Keratinocyte (primary cell): ENCODE data around the gene CERKL.

Experiments
- EZH2 ChIP-seq: IDR thresholded peaks from one replicate; pipeline ENCODE4 v1.6.1; 2012; ENCODE audit warnings: inconsistent platforms, mild to moderate bottlenecking, low read length, moderate library complexity
- TF ChIP-seq, protein P1 (sequence below), 3 experiments: IDR thresholded peaks in 1 of 3; conservative IDR thresholded peaks in 1 of 3; optimal IDR thresholded peaks in 1 of 3; 2 replicates in 2 of 3; 3 replicates in 1 of 3; pipeline versions ENCODE3 to v1.5.1; 2011; ENCODE audit warnings: low read length in 3 of 3, mild to moderate bottlenecking in 3 of 3, moderate library complexity in 2 of 3, control low read depth in 1 of 3, inconsistent platforms in 1 of 3; ENCODE audit not compliant: insufficient read depth in 2 of 3; ENCODE audit errors: extremely low read depth in 1 of 3

DNA sequence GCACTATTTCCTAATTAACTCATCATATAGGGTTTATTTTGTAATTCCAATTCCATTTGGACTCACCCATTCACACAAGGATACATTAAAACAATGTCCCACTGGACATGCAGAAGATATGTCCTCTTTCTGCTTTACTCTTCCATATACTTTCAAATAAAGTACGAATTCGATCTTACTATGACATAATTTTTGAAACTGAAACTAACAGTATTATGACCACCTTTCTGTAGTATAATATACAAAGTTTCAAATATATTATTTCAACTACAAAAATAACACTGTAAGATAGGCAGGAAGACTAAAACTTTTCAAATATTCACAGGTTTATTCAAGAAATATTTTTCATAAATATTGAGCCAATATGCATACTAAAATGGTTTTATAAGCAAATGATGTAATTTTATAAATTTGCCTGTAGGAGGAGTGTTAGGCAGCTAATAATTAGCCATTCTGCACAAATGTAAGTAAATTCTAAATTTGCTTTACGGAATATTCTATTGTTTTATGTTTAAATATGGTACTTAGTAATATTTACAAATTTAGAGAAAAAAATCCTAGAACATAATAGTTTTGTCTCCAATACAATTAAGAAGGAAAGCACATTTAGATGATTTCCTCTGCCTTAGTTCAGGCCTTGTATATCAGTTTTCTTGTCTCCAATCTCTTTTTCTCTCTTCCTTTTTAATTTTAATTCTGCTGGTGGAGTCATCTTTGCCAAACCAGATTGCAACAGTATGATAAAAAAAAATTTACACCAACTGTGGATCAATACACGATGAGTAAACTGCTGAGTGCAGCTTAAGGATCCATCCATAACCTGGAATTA, 85.9 kb downstream of the CERKL start:
- TF ChIP-seq EZH2: no peak
- TF ChIP-seq, protein P1, sequence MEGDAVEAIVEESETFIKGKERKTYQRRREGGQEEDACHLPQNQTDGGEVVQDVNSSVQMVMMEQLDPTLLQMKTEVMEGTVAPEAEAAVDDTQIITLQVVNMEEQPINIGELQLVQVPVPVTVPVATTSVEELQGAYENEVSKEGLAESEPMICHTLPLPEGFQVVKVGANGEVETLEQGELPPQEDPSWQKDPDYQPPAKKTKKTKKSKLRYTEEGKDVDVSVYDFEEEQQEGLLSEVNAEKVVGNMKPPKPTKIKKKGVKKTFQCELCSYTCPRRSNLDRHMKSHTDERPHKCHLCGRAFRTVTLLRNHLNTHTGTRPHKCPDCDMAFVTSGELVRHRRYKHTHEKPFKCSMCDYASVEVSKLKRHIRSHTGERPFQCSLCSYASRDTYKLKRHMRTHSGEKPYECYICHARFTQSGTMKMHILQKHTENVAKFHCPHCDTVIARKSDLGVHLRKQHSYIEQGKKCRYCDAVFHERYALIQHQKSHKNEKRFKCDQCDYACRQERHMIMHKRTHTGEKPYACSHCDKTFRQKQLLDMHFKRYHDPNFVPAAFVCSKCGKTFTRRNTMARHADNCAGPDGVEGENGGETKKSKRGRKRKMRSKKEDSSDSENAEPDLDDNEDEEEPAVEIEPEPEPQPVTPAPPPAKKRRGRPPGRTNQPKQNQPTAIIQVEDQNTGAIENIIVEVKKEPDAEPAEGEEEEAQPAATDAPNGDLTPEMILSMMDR (optimal IDR thresholded peaks at IDR 0.05 in 1 of 3, IDR thresholded peaks at IDR 0.05 in 1 of 3, conservative IDR thresholded peaks at IDR 0.05 in 1 of 3; ENCODE audit: extremely low read depth in 1 of 3, insufficient read depth in 2 of 3, low read length in 3 of 3): peak in 2 of 3 experiments; percentile 21 to 25
